Measurements from ENCODE around the gene PIGT. TPM values are rescaled to one million over a fixed set of nuclear protein-coding genes. Genes with fewer than 3 reads are reported as not detected.

The PIGT gene
- total and polyA plus RNA-seq, 2 of the 13 experiments (the other 11 are each of a cell fraction or from before 2014, with no cell fraction given): 65.9 to 74.1 TPM

DNA sequence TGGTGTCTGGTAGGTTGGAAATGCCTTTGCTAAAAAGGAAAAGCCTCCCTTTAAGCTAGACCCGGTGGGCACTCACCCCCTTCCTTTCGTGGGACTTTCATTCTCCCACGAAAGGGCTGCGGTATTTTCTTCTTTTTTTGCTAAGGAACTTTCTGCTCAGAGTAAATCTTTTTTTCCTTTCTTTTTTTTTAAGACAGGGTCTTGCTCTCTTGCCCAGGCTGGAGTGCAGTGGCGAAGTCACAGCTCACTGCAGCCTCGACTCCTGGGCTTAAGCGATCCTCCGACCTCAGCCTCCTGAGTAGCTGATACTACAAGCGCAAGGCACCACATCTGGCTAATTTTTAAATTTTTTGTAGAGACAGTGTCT is 41.9 kb upstream of the PIGT start (continued):
- TF ChIP-seq PCBP1 (IDR thresholded peaks at IDR 0.05; ENCODE audit: borderline replicate concordance, low read depth, low read length) (no peak), YEATS2 (CRISPR knock-in tag; IDR thresholded peaks at IDR 0.05; ENCODE audit: borderline replicate concordance) (peak; percentile 4; the same call in 1 of the 2 replicates), SP5 (CRISPR knock-in tag; IDR thresholded peaks at IDR 0.05; ENCODE audit: borderline replicate concordance, low read depth) (0 out of 2 replicates have a peak, but pooled peaks have one; percentile 1), ZMYM4 (CRISPR knock-in tag; IDR thresholded peaks at IDR 0.05) (peak; percentile 36; the same call in 1 of the 2 replicates), ZNF124 (CRISPR knock-in tag; IDR thresholded peaks at IDR 0.05) (no peak), FOXC1 (CRISPR knock-in tag; IDR thresholded peaks at IDR 0.05; ENCODE audit: borderline replicate concordance) (0 out of 2 replicates have a peak, but pooled peaks have one; percentile 39), PAX8 (CRISPR knock-in tag; IDR thresholded peaks at IDR 0.05; ENCODE audit: borderline replicate concordance) (no peak), MTF1 (CRISPR knock-in tag; IDR thresholded peaks at IDR 0.05) (no peak), ZNF670 (CRISPR knock-in tag; IDR thresholded peaks at IDR 0.05; ENCODE audit: borderline replicate concordance) (no peak), ONECUT2 (CRISPR knock-in tag; IDR thresholded peaks at IDR 0.05) (no peak), CBX5 (CRISPR knock-in tag; IDR thresholded peaks at IDR 0.05; ENCODE audit: borderline replicate concordance) (no peak), CCDC6 (CRISPR knock-in tag; IDR thresholded peaks at IDR 0.05) (no peak), TBL1XR1 (IDR thresholded peaks at IDR 0.05; ENCODE audit: borderline replicate concordance, low read length, partially characterized antibody) (no peak), TGIF2 (CRISPR knock-in tag; IDR thresholded peaks at IDR 0.05) (no peak), KLF13 (CRISPR knock-in tag; IDR thresholded peaks at IDR 0.05) (no peak), GATAD2A (CRISPR knock-in tag; IDR thresholded peaks at IDR 0.05) (no peak)
- TF ChIP-seq, protein P1, sequence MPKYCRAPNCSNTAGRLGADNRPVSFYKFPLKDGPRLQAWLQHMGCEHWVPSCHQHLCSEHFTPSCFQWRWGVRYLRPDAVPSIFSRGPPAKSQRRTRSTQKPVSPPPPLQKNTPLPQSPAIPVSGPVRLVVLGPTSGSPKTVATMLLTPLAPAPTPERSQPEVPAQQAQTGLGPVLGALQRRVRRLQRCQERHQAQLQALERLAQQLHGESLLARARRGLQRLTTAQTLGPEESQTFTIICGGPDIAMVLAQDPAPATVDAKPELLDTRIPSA (CRISPR knock-in tag; IDR thresholded peaks at IDR 0.05; ENCODE audit: borderline replicate concordance): no peak
- TF ChIP-seq, protein P2, sequence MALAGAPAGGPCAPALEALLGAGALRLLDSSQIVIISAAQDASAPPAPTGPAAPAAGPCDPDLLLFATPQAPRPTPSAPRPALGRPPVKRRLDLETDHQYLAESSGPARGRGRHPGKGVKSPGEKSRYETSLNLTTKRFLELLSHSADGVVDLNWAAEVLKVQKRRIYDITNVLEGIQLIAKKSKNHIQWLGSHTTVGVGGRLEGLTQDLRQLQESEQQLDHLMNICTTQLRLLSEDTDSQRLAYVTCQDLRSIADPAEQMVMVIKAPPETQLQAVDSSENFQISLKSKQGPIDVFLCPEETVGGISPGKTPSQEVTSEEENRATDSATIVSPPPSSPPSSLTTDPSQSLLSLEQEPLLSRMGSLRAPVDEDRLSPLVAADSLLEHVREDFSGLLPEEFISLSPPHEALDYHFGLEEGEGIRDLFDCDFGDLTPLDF (CRISPR knock-in tag; IDR thresholded peaks at IDR 0.05): no peak
- TF ChIP-seq, protein P3, sequence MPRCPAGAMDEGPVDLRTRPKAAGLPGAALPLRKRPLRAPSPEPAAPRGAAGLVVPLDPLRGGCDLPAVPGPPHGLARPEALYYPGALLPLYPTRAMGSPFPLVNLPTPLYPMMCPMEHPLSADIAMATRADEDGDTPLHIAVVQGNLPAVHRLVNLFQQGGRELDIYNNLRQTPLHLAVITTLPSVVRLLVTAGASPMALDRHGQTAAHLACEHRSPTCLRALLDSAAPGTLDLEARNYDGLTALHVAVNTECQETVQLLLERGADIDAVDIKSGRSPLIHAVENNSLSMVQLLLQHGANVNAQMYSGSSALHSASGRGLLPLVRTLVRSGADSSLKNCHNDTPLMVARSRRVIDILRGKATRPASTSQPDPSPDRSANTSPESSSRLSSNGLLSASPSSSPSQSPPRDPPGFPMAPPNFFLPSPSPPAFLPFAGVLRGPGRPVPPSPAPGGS (CRISPR knock-in tag; IDR thresholded peaks at IDR 0.05): no peak; the same call in 1 of the 2 replicates
- TF ChIP-seq, protein P4, sequence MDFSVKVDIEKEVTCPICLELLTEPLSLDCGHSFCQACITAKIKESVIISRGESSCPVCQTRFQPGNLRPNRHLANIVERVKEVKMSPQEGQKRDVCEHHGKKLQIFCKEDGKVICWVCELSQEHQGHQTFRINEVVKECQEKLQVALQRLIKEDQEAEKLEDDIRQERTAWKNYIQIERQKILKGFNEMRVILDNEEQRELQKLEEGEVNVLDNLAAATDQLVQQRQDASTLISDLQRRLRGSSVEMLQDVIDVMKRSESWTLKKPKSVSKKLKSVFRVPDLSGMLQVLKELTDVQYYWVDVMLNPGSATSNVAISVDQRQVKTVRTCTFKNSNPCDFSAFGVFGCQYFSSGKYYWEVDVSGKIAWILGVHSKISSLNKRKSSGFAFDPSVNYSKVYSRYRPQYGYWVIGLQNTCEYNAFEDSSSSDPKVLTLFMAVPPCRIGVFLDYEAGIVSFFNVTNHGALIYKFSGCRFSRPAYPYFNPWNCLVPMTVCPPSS (IDR thresholded peaks at IDR 0.05): no peak
- TF ChIP-seq, protein P5, sequence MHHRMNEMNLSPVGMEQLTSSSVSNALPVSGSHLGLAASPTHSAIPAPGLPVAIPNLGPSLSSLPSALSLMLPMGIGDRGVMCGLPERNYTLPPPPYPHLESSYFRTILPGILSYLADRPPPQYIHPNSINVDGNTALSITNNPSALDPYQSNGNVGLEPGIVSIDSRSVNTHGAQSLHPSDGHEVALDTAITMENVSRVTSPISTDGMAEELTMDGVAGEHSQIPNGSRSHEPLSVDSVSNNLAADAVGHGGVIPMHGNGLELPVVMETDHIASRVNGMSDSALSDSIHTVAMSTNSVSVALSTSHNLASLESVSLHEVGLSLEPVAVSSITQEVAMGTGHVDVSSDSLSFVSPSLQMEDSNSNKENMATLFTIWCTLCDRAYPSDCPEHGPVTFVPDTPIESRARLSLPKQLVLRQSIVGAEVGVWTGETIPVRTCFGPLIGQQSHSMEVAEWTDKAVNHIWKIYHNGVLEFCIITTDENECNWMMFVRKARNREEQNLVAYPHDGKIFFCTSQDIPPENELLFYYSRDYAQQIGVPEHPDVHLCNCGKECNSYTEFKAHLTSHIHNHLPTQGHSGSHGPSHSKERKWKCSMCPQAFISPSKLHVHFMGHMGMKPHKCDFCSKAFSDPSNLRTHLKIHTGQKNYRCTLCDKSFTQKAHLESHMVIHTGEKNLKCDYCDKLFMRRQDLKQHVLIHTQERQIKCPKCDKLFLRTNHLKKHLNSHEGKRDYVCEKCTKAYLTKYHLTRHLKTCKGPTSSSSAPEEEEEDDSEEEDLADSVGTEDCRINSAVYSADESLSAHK (CRISPR knock-in tag; IDR thresholded peaks at IDR 0.05; ENCODE audit: borderline replicate concordance): no peak
- TF ChIP-seq, protein P6, sequence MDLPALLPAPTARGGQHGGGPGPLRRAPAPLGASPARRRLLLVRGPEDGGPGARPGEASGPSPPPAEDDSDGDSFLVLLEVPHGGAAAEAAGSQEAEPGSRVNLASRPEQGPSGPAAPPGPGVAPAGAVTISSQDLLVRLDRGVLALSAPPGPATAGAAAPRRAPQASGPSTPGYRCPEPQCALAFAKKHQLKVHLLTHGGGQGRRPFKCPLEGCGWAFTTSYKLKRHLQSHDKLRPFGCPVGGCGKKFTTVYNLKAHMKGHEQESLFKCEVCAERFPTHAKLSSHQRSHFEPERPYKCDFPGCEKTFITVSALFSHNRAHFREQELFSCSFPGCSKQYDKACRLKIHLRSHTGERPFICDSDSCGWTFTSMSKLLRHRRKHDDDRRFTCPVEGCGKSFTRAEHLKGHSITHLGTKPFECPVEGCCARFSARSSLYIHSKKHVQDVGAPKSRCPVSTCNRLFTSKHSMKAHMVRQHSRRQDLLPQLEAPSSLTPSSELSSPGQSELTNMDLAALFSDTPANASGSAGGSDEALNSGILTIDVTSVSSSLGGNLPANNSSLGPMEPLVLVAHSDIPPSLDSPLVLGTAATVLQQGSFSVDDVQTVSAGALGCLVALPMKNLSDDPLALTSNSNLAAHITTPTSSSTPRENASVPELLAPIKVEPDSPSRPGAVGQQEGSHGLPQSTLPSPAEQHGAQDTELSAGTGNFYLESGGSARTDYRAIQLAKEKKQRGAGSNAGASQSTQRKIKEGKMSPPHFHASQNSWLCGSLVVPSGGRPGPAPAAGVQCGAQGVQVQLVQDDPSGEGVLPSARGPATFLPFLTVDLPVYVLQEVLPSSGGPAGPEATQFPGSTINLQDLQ (CRISPR knock-in tag; IDR thresholded peaks at IDR 0.05): no peak

Measured in HepG2 (cell line).